Measurements from ENCODE around the gene BRMS1.

Gene BRMS1

GRCh38 chr11:66334605-66335442 is 10.1 kb downstream of the BRMS1 start:
- Histone ChIP-seq H3F3A (ENCODE audit: insufficient read depth, low read length) (no peaks in the 10 kb centered on the region), H3K4me3 (ENCODE audit: low read length) (no peak overlapping the region), H3K9me2 (replicated peaks; ENCODE audit: insufficient read depth, low read length) (no peaks in the 10 kb centered on the region), H3K4me2 (ENCODE audit: low read depth, low read length) (no peak overlapping the region), H3K36me3 (replicated peaks; ENCODE audit: insufficient read depth, low read length) (no peaks in the 10 kb centered on the region), H3K9me3 (replicated peaks; ENCODE audit: insufficient read depth, low read length) (no peaks in the 10 kb centered on the region), H3K79me2 (ENCODE audit: low read length) (no peaks in the 10 kb centered on the region), H3K27me3 (replicated peaks; ENCODE audit: insufficient read depth, low read length) (peaks cover 55% of the 10 kb centered on the region), H4K20me1 (ENCODE audit: insufficient read depth, low read length) (no peaks in the 10 kb centered on the region), H3K9ac (ENCODE audit: low read length) (no peak overlapping the region), H3K4me1 (ENCODE audit: low read length) (no peaks in the 10 kb centered on the region), H2AFZ (ENCODE audit: low read length) (no peak overlapping the region), H3K27ac (ENCODE audit: low read length) (no peak overlapping the region)
- DNase-seq = no peak
- TF ChIP-seq EZH2phosphoT487 (IDR thresholded peaks at IDR 0.05; ENCODE audit: low read length) = no peak
- TF ChIP-seq EZH2 (optimal IDR thresholded peaks at IDR 0.05; ENCODE audit: low read depth, low read length) = no peak
- TF ChIP-seq CTCF (IDR thresholded peaks at IDR 0.05; ENCODE audit: low read length) = no peak

GRCh38 chr11:66333896-66334604 is 10.9 kb downstream of the BRMS1 start:
- Histone ChIP-seq H3K9ac (ENCODE audit: low read length) (no peak overlapping the region), H3K9me3 (replicated peaks; ENCODE audit: insufficient read depth, low read length) (no peaks in the 10 kb centered on the region), H3K27ac (ENCODE audit: low read length) (no peak overlapping the region), H3K4me2 (ENCODE audit: low read depth, low read length) (no peak overlapping the region), H3K4me1 (ENCODE audit: low read length) (no peaks in the 10 kb centered on the region), H3K9me2 (replicated peaks; ENCODE audit: insufficient read depth, low read length) (no peaks in the 10 kb centered on the region), H3K4me3 (ENCODE audit: low read length) (no peak overlapping the region), H2AFZ (ENCODE audit: low read length) (no peak overlapping the region), H3K79me2 (ENCODE audit: low read length) (no peaks in the 10 kb centered on the region), H4K20me1 (ENCODE audit: insufficient read depth, low read length) (no peaks in the 10 kb centered on the region), H3K36me3 (replicated peaks; ENCODE audit: insufficient read depth, low read length) (no peaks in the 10 kb centered on the region), H3K27me3 (replicated peaks; ENCODE audit: insufficient read depth, low read length) (peaks cover 55% of the 10 kb centered on the region), H3F3A (ENCODE audit: insufficient read depth, low read length) (no peaks in the 10 kb centered on the region)
- TF ChIP-seq EZH2phosphoT487 (IDR thresholded peaks at IDR 0.05; ENCODE audit: low read length) = no peak
- TF ChIP-seq EZH2 (optimal IDR thresholded peaks at IDR 0.05; ENCODE audit: low read depth, low read length) = no peak
- TF ChIP-seq CTCF (IDR thresholded peaks at IDR 0.05; ENCODE audit: low read length) = no peak
- DNase-seq = no peak

- no peaks in the 10 kb centered on the region for H3K36me3 ChIP-seq (replicated peaks; ENCODE audit: insufficient read depth, low read length)
- H3K27me3 ChIP-seq (replicated peaks; ENCODE audit: insufficient read depth, low read length) = peaks cover 55% of the 10 kb centered on the region
- H2AFZ ChIP-seq (ENCODE audit: low read length) = no peak overlapping the region
- DNase-seq = no peak
- H3K79me2 ChIP-seq (ENCODE audit: low read length) = no peaks in the 10 kb centered on the region
- no peaks in the 10 kb centered on the region for H3K4me1 ChIP-seq (ENCODE audit: low read length)
- no peaks in the 10 kb centered on the region for H4K20me1 ChIP-seq (ENCODE audit: insufficient read depth, low read length)
- H3K9ac ChIP-seq (ENCODE audit: low read length) = no peak overlapping the region
- H3K9me3 ChIP-seq (replicated peaks; ENCODE audit: insufficient read depth, low read length) = no peaks in the 10 kb centered on the region
- no peak for TF ChIP-seq EZH2phosphoT487 (IDR thresholded peaks at IDR 0.05; ENCODE audit: low read length)
- peak; percentile 7; the same call in 1 of the 2 replicates for TF ChIP-seq CTCF (IDR thresholded peaks at IDR 0.05; ENCODE audit: low read length)
- TF ChIP-seq EZH2 (optimal IDR thresholded peaks at IDR 0.05; ENCODE audit: low read depth, low read length) = no peak
- no peak overlapping the region for H3K27ac ChIP-seq (ENCODE audit: low read length)
- no peaks in the 10 kb centered on the region for H3K9me2 ChIP-seq (replicated peaks; ENCODE audit: insufficient read depth, low read length)
- H3F3A ChIP-seq (ENCODE audit: insufficient read depth, low read length) = no peaks in the 10 kb centered on the region
- H3K4me2 ChIP-seq (ENCODE audit: low read depth, low read length) = no peak overlapping the region
- H3K4me3 ChIP-seq (ENCODE audit: low read length) = no peak overlapping the region
These were observed 11.6 kb downstream of the BRMS1 start for GRCh38 chr11:66333220-66333877.

All from MM.1S (cell line).